Activated CD8-positive, alpha-beta memory T cell treated with anti-CD3 and anti-CD28 coated beads for 36 hours (primary cell): ENCODE data around the gene CHST11. TPM values are rescaled to one million over a fixed set of nuclear protein-coding genes. Genes with fewer than 3 reads are reported as not detected.

ENCODE experiments used
- total RNA-seq, 2 experiments: library from RNA; stranded (reverse); gene quantifications; one replicate each; pipeline ENCODE4 v1.2.3, GENCODE V29; 2021

Gene CHST11
- total RNA-seq, 2 experiments from 2014 or later, result 43.5 to 47.0 TPM

Other genes with a start within 250 kb of the CHST11 start
- 100 to 1,000 TPM; 112 to 120 TPM for gene TXNRD1, start 241.2 kb upstream of the CHST11 start, total RNA-seq
- gene EID3, start 153.2 kb upstream of the CHST11 start, total RNA-seq, result 1 to 10 TPM; 6.2 to 6.3 TPM